ENCODE measurements around the gene PFN1.
"Not testable (repeated sequence)": the region's sequence is repeated elsewhere in the genome, so short reads cannot be mapped to it uniquely, and the experiment has no call there.

The PFN1 gene

DNA sequence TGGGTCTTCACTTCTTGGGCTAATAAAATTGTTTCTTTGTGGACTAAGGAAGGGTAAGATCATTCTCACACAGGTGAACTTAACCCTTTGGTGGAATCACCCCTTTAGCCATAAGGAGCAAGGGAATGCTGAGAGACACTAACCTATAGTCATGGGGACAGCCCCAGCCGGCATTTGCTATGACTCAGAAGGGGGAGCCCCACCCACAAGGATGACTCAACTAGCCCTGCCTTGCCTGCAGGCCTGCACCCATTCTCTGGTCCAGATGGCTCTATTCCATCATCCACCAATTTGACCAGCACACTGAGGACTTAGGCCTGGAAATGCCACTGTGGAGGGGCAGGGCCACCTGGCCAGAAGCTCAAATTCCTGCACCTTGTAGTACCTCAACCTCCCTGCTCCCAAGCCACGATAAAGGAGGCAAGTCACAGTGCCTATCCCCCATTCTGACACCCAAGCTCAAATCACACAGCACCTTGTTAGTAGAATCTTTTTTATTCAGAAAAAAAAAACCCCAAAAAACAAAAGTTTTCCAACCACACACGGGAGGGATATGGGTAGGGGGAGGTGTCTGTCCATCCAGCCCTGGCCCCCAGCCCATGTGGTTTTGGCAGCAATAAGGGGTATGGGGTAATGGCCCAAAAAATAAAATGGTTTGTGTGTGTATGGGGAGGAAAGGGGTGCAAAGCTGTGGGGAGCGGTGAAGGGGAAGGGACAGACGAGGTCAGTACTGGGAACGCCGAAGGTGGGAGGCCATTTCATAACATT, 3.0 kb downstream of the PFN1 start:
- DNase-seq (ENCODE audit: low read depth, low spot score): no peak

DNA sequence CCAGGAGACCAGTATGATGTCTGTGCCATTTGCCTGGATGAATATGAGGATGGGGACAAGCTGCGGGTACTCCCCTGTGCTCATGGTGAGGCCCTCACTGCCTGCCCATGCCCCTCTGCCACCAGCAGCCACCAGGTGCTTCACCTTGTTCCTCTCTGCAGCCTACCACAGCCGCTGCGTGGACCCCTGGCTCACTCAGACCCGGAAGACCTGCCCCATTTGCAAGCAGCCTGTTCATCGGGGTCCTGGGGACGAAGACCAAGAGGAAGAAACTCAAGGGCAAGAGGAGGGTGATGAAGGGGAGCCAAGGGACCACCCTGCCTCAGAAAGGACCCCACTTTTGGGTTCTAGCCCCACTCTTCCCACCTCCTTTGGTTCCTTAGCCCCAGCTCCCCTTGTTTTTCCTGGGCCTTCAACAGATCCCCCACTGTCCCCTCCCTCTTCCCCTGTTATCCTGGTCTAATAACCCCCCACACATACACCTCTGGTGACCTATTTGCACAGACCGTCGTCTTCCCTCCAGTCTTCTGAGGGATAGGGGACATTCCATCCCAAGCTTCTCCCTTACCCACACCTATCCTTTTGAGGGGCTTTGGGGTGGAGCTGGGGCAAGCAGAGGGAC, 3.7 kb downstream of the PFN1 start:
- no peak for DNase-seq (ENCODE audit: low read depth, low spot score)

DNA sequence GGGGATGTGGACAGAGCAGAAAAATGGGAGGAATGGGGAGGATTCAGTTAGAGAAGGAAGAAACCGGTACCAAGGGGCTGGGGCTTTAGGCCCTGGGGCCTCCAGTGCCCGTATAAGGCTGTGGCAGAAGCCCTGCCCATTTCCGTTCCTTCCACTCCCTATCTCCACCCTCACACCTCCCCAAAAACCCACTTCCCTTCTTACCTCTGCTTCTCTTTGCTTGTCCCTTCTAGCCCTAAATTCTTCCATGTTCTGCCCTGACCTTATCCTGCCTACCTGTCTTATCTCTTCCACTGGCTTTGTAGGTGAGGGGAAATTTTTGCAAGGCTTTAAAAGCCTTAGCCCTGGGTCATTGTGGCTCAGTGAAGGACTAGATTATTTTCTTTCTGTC, 4.2 kb downstream of the PFN1 start:
- no peak for DNase-seq (ENCODE audit: low read depth, low spot score)

- DNase-seq (ENCODE audit: low read depth, low spot score): no peak
Observed at GRCh38 chr17:4942760-4943508, 5.4 kb downstream of the PFN1 start.

GRCh38 chr17:4941319-4941610, 7.1 kb downstream of the PFN1 start:
- no peak for DNase-seq (ENCODE audit: low read depth, low spot score)

- DNase-seq (ENCODE audit: low read depth, low spot score): no peak
Observed at GRCh38 chr17:4940555-4941318, 7.6 kb downstream of the PFN1 start.

GRCh38 chr17:4939796-4940554, 8.4 kb downstream of the PFN1 start, which contains the start of the genes RNF167 and SLC25A11:
RNF167 (plus strand) TSS chr17:4940268; CDS start chr17:4940910, 642 bp downstream.
SLC25A11 (minus strand) TSS chr17:4940046; CDS start chr17:4939910, 136 bp downstream.
- DNase-seq (ENCODE audit: low read depth, low spot score): peak; percentile 99

- no peak for DNase-seq (ENCODE audit: low read depth, low spot score)
Observed at GRCh38 chr17:4939546-4939795, 8.9 kb downstream of the PFN1 start.

DNA sequence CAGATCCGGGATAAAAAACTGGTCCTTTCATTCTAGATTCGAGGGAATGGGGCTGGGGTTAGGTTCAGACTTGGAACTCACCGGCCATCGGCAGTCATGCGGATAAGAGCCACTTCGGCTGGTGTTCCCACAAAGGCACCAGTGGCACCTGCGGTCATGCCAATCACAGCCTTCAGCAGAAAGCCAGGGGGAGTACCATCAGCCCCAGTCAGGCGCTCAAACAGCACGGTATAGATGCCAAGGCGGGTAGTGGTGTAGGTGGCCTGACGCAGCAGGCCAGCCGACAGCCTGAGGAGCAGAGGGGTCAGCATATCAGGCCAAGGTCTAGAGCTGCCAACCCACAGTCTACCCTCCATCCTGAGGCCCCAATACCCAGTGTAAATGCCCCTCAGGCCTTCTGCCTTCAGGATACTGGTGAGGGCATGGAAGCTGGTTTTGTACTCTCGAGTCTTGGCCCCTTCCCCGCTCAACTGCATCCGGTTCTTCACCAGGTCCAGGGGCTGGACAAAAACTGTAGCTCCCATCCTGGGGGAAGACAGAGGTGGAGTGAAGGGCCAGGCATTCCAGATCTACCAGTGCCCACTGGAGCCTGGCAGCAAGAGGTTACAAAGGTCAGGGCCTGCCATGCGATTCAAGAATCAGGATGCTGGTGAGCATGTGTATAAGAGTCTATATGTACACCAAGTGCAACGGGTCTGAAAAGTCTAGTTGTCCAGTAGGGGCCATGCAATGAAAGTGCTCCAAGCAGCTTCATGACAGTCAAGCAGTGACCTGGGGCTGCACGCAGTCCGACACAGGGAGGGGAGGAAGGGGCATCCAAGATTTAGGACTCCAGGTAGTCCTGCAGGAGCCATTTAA, 9.4 kb downstream of the PFN1 start:
- DNase-seq (ENCODE audit: low read depth, low spot score): no peak

DNA sequence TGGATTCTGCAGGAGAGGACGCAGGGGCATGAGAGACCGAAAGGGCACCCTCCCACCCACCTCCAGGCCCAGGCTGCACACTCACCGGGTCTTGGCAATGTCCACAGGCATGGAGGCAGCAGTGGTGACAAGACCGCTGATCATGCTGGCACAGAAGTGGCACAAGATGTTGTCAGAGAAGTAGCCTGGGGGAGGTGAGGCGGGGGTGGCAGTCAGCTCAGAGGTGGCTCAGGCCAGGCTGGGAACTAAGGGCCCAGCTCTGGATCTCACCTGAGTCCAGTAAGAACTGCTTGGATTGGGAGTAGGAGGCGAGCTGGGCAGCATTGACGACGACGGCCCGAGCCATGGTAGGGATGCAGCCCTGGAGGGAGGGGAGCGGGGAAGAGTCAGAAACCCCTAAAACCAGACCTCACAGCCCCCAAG, 10.2 kb downstream of the PFN1 start:
- no peak for DNase-seq (ENCODE audit: low read depth, low spot score)

DNA sequence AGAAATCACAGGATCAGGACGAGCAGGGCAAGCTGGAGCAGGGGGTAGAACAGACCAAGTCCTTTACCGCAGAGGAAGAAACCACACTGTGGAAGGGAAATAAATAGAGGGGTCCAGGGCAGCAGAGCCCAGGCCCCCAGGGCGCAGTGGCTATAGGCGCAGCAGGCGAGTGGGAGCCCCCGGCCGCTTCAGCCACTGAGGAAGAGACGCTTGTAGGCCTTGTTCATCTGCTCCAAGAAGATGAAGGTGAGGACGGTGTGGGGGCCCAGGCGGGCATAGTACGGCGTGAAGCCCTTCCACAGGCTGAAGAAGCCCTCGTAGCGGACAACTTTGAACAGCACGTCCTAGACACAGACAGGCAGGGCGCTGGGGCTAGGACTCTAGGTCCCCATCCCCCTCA, 10.8 kb downstream of the PFN1 start:
- DNase-seq (ENCODE audit: low read depth, low spot score): no peak

- DNase-seq (ENCODE audit: low read depth, low spot score): no peak
Observed at GRCh38 chr17:4936436-4936835, 11.9 kb downstream of the PFN1 start.

DNA sequence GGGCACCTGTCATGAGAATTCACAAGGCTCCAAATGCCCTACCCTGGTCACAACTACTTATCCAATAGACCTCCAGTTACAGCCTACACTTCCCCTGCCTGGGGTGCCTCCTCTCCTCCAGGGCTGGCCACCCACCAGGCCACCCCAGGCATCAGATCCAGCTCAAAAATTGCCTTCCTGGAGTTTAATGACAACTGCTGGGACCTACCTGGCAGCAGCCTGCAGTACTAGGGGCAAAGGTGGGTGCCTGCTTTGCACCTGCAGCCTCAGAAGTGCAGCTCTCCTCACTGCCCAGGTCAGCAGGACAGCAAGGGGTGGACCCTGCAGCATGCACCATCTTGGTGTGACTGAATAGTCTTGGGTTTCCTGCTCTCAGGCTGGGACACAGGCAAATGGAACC, 12.7 kb downstream of the PFN1 start:
- no peak for DNase-seq (ENCODE audit: low read depth, low spot score)

- DNase-seq (ENCODE audit: low read depth, low spot score): no peak
Observed at GRCh38 chr17:4934173-4934979, 14.0 kb downstream of the PFN1 start.

GRCh38 chr17:4933646-4934045, 14.7 kb downstream of the PFN1 start:
- no peak for DNase-seq (ENCODE audit: low read depth, low spot score)

DNA sequence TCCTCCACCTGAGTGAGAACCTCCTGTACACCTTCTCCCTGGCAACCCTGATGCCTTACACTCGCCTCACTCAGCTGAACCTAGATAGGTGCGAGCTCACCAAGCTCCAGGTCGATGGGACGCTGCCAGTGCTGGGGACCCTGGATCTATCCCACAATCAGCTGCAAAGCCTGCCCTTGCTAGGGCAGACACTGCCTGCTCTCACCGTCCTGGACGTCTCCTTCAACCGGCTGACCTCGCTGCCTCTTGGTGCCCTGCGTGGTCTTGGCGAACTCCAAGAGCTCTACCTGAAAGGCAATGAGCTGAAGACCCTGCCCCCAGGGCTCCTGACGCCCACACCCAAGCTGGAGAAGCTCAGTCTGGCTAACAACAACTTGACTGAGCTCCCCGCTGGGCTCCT, 15.6 kb downstream of the PFN1 start:
- no peak for DNase-seq (ENCODE audit: low read depth, low spot score)

DNA sequence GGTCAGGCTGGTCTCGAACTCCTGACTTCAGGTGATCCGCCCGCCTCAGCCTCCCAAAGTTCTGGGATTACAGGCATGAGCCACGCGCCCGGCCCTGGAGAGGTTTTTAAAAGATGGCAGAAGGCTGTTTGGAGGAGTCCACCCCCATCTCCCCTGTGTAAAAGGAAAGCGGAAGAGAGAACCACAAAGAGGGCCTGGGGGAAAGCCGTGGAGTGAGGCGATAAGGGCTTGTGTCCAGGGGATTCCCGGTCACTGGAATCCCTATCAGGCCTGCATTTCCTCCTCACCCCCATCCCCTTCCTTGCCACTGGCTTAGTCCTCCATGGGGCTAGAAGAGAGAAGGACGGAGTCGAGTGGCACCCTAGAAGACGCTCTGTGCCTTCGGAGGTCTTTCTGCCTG, 16.4 kb downstream of the PFN1 start, which contains the start of gene GP1BA:
TSS of gene GP1BA (plus strand) at position 315 of the 400 bp plus-strand sequence. CDS start 328 bp downstream, outside the sequence.
- DNase-seq (ENCODE audit: low read depth, low spot score): no peak

- DNase-seq (ENCODE audit: low read depth, low spot score): no peak
Observed at GRCh38 chr17:4928881-4929280, 19.4 kb downstream of the PFN1 start.

DNA sequence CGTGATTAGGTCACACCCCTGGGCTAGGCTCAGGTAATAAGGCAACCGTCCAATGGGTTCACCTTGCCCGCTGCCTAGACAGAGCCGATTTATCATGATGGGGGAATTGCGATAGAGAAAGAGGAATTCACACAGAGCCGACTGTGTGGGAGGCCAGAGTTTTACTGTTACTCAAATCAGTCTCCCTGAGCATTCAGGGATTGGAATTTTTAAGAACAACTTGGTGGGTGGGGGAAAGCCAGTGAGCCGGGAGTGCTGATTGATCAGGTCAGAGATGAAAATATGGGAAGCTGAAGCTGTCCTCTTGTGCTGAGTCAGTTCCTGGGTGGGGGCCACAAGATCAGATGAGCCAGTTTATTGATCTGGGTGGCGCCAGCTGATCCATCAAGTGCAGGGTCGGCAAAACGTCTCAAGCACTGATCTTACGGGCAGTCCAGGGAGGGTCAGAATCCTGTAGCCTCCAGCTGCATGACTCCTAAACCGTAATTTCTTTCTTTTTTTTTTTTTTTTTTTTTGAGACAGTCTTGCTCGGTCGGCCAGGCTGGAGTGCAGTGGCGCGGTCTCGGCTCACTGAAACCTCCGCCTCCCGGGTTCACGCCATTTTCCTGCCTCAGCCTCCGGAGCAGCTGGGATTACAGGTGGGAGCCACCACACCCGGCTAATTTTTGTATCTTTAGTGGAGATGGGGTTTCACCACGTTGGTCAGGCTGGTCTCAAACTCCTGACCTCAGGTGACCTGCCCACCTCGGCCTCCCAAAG, 21.6 kb downstream of the PFN1 start:
- DNase-seq (ENCODE audit: low read depth, low spot score): not testable (repeated sequence)
